Liver (tissue), 9 donors: Measurements from ENCODE around the gene NFIA. TPM values are rescaled to one million over a fixed set of nuclear protein-coding genes. Genes with fewer than 3 reads are reported as not detected.

Source experiments
- DNase-seq: peaks from one replicate; pipeline ENCODE4 v3.0.0-alpha.2; 2017; ENCODE audit warnings: low spot score
- H3K27ac ChIP-seq, 2 donors: one replicate each; pipeline ENCODE4 v1.7.0; 2013; ENCODE audit warnings: inconsistent platforms in 2 of 2, low read length in 2 of 2, control low read depth in 1 of 2, low read depth in 1 of 2, mild to moderate bottlenecking in 1 of 2
- H3K27me3 ChIP-seq, 4 donors: one replicate each; pipeline versions ENCODE4 v1.6.1 to v1.7.0; 2013; ENCODE audit warnings: low read length in 3 of 4, inconsistent platforms in 1 of 4, mild to moderate bottlenecking in 1 of 4, moderate library complexity in 1 of 4; ENCODE audit not compliant: control insufficient read depth in 4 of 4, insufficient read depth in 4 of 4
- H3K36me3 ChIP-seq, 4 donors: one replicate each; pipeline versions ENCODE4 v1.6.1 to v1.7.0; 2013; ENCODE audit warnings: low read length in 3 of 4, mild to moderate bottlenecking in 3 of 4, low read depth in 1 of 4, moderate library complexity in 1 of 4; ENCODE audit not compliant: control insufficient read depth in 4 of 4, insufficient read depth in 3 of 4
- H3K4me1 ChIP-seq, 4 donors: one replicate each; pipeline versions ENCODE4 v1.6.1 to v1.7.0; 2013; ENCODE audit warnings: low read length in 3 of 4, mild to moderate bottlenecking in 3 of 4, moderate library complexity in 1 of 4; ENCODE audit not compliant: control insufficient read depth in 4 of 4, insufficient read depth in 4 of 4
- H3K4me3 ChIP-seq, 3 donors: one replicate each; pipeline versions ENCODE4 v1.6.1 to v1.7.0; 2013; ENCODE audit warnings: low read length in 3 of 3, control low read depth in 1 of 3, low read depth in 1 of 3, mild to moderate bottlenecking in 1 of 3
- H3K9ac ChIP-seq, 2 donors: one replicate each; pipeline ENCODE4 v1.7.0; 2013; ENCODE audit warnings: low read length in 2 of 2, mild to moderate bottlenecking in 2 of 2, moderate library complexity in 2 of 2, control low read depth in 1 of 2, low read depth in 1 of 2
- H3K9me3 ChIP-seq, 4 donors: one replicate each; pipeline versions ENCODE4 v1.6.1 to v1.7.0; 2013; ENCODE audit warnings: low read length in 3 of 4; ENCODE audit not compliant: control insufficient read depth in 4 of 4
- ATF3 ChIP-seq: IDR thresholded peaks from 2 replicates; pipeline ENCODE4 v1.6.1; 2016; ENCODE audit warnings: antibody characterized with exemption
- CTCF ChIP-seq: fragments of 150-350 bp; IDR thresholded peaks from 2 replicates; pipeline ENCODE4 v1.5.1; 2017; ENCODE audit warnings: improper control_type of control experiment, low read depth, low read length; ENCODE audit not compliant: missing input control
- EGR1 ChIP-seq, 2 donors: IDR thresholded peaks; 2 replicates each; pipeline ENCODE4 v1.6.1; 2016 to 2018; ENCODE audit warnings: antibody characterized with exemption in 2 of 2, low read depth in 2 of 2
- FOXA1 ChIP-seq: IDR thresholded peaks from 2 replicates; pipeline ENCODE4 v1.6.1; 2016; ENCODE audit warnings: antibody characterized with exemption
- FOXA2 ChIP-seq: IDR thresholded peaks from 2 replicates; pipeline ENCODE4 v1.6.1; 2016; ENCODE audit warnings: antibody characterized with exemption
- GABPA ChIP-seq, 2 donors: IDR thresholded peaks in 1 of 2; conservative IDR thresholded peaks in 1 of 2; 2 replicates each; pipeline ENCODE4 v1.6.1; 2016; ENCODE audit warnings: antibody characterized with exemption in 2 of 2, mild to moderate bottlenecking in 1 of 2, moderate library complexity in 1 of 2
- HNF4A ChIP-seq, 2 donors: conservative IDR thresholded peaks; 2 replicates each; pipeline ENCODE4 v1.6.1; 2016; ENCODE audit warnings: antibody characterized with exemption in 2 of 2, mild to moderate bottlenecking in 2 of 2
- HNF4G ChIP-seq: IDR thresholded peaks from 2 replicates; pipeline ENCODE4 v1.6.1; 2016; ENCODE audit warnings: antibody characterized with exemption
- JUND ChIP-seq, 2 donors: IDR thresholded peaks; 2 replicates each; pipeline ENCODE4 v1.6.1; 2016; ENCODE audit warnings: antibody characterized with exemption in 2 of 2
- MAX ChIP-seq: IDR thresholded peaks from 2 replicates; pipeline ENCODE4 v1.6.1; 2016; ENCODE audit warnings: antibody characterized with exemption
- NR2F2 ChIP-seq: IDR thresholded peaks from 2 replicates; pipeline ENCODE4 v1.6.1; 2016; ENCODE audit warnings: antibody characterized with exemption
- RAD21 ChIP-seq, 2 donors: IDR thresholded peaks; 2 replicates each; pipeline ENCODE4 v1.6.1; 2016; ENCODE audit warnings: antibody characterized with exemption in 2 of 2, mild to moderate bottlenecking in 2 of 2
- REST ChIP-seq: IDR thresholded peaks from 2 replicates; pipeline ENCODE4 v1.6.1; 2016; ENCODE audit warnings: antibody characterized with exemption, mild to moderate bottlenecking
- RXRA ChIP-seq, 2 donors: IDR thresholded peaks; 2 replicates each; pipeline ENCODE4 v1.6.1; 2017 to 2018; ENCODE audit warnings: antibody characterized with exemption in 2 of 2, mild to moderate bottlenecking in 1 of 2
- SP1 ChIP-seq: IDR thresholded peaks from 2 replicates; pipeline ENCODE4 v1.6.1; 2018; ENCODE audit warnings: antibody characterized with exemption, mild to moderate bottlenecking
- TAF1 ChIP-seq: conservative IDR thresholded peaks from 2 replicates; pipeline ENCODE4 v1.6.1; 2016; ENCODE audit warnings: antibody characterized with exemption, mild to moderate bottlenecking
- YY1 ChIP-seq: IDR thresholded peaks from 2 replicates; pipeline ENCODE4 v1.6.1; 2016; ENCODE audit warnings: antibody characterized with exemption, mild to moderate bottlenecking
- WGBS: extraction: QIAGEN DNeasy Blood & Tissue Kit; methylation state at CpG from one replicate; pipeline ENCODE4 v1.1.7; 2013; 5-methylcytosine and 5-hydroxymethylcytosine counted together
- polyA plus RNA-seq, 2 donors: library from polyadenylated mRNA; stranded (reverse) in 1 of 2; unstranded in 1 of 2; fragments of 200-250 nt in 1 of 2; fragments of >200 nt in 1 of 2; fragmentation: Nextera tagmentation in 1 of 2; extraction: Ambion mirVana in 1 of 2; gene quantifications; one replicate each; pipeline versions ENCODE4 v1.2.1 to v1.2.3, GENCODE V29; 2013 to 2015
- total RNA-seq, 2 donors: library from RNA; depleted of rRNA; stranded (reverse); fragments of >200 nt; gene quantifications; one replicate each; pipeline ENCODE4 v1.2.3, GENCODE V29; 2014
- TF ChIP-seq, protein P1 (sequence below): IDR thresholded peaks from 2 replicates; pipeline ENCODE4 v1.6.1; 2016; ENCODE audit warnings: antibody characterized with exemption
- donor health status: healthy.
- donor health status: healthy.
- donor health status: healthy.
- donor health status: healthy.
- donor health status: healthy.

NFIA gene
- total and polyA plus RNA-seq, 4 donors = 6.8 to 53.7 (median 22.2) TPM

GRCh38 chr1:61406467-61406866 is 324.1 kb downstream of the NFIA start:
- H3K4me1 ChIP-seq = no peaks in the 10 kb centered on the region
- no peak for DNase-seq
- H3K27ac ChIP-seq = no peak overlapping the region
- TF ChIP-seq REST (no peak), ATF3 (no peak), RAD21 (IDR thresholded peaks at IDR 0.05) (no peak), HNF4G (no peak), HNF4A (conservative IDR thresholded peaks at IDR 0.05) (no peak), EGR1 (IDR thresholded peaks at IDR 0.05; ENCODE audit: low read depth in 2 of 2) (no peak), GABPA (IDR thresholded peaks at IDR 0.05 in 1 of 2, conservative IDR thresholded peaks at IDR 0.05 in 1 of 2) (no peak)
- H3K9me3 ChIP-seq = no peaks in the 10 kb centered on the region
- peaks cover 9 to 47% (median 41%) of the 10 kb centered on the region in 4 donors for H3K36me3 ChIP-seq
- H3K4me3 ChIP-seq = no peak overlapping the region
- H3K9ac ChIP-seq = no peak overlapping the region
- no peaks in the 10 kb centered on the region for H3K27me3 ChIP-seq
- WGBS = 98% methylated on average over 10 of the region's 10 CpGs

DNA sequence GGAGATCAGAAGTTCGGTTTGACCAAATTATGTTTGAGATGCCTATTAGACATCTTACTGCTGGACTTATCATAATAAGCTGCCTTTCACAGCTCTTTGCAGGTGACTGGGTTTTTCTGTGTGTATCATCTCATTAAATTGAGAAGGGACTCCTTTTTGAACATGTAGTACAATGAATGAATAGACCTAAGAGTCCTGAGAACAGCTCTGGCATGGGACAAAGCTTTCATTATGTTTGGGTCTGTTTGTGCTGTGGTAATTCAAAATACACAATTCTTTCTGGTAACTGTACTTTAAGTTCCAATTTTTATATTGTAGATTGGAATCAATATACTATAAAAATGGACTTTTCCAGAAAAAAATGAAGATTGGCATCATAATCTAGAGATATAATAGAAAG is 330.2 kb downstream of the NFIA start:
- no peaks in the 10 kb centered on the region for H3K4me1 ChIP-seq
- H3K27ac ChIP-seq = no peak overlapping the region
- no peak overlapping the region for H3K9ac ChIP-seq
- peaks cover 3 to 39% (median 39%) of the 10 kb centered on the region in 4 donors for H3K36me3 ChIP-seq
- no peak for TF ChIP-seq REST
- no peak for TF ChIP-seq GABPA (IDR thresholded peaks at IDR 0.05 in 1 of 2, conservative IDR thresholded peaks at IDR 0.05 in 1 of 2)
- no peak for TF ChIP-seq FOXA2
- TF ChIP-seq HNF4G = no peak
- TF ChIP-seq HNF4A (conservative IDR thresholded peaks at IDR 0.05) = no peak
- TF ChIP-seq NR2F2 = no peak
- no peak for TF ChIP-seq SP1
- TF ChIP-seq TAF1 = no peak
- TF ChIP-seq ATF3 = no peak
- no peak for TF ChIP-seq RAD21 (IDR thresholded peaks at IDR 0.05)
- no peak for TF ChIP-seq RXRA (IDR thresholded peaks at IDR 0.05)
- TF ChIP-seq YY1 = no peak
- TF ChIP-seq, protein P1, sequence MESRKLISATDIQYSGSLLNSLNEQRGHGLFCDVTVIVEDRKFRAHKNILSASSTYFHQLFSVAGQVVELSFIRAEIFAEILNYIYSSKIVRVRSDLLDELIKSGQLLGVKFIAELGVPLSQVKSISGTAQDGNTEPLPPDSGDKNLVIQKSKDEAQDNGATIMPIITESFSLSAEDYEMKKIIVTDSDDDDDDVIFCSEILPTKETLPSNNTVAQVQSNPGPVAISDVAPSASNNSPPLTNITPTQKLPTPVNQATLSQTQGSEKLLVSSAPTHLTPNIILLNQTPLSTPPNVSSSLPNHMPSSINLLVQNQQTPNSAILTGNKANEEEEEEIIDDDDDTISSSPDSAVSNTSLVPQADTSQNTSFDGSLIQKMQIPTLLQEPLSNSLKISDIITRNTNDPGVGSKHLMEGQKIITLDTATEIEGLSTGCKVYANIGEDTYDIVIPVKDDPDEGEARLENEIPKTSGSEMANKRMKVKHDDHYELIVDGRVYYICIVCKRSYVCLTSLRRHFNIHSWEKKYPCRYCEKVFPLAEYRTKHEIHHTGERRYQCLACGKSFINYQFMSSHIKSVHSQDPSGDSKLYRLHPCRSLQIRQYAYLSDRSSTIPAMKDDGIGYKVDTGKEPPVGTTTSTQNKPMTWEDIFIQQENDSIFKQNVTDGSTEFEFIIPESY = no peak
- no peak for TF ChIP-seq EGR1 (IDR thresholded peaks at IDR 0.05; ENCODE audit: low read depth in 2 of 2)
- no peak for TF ChIP-seq CTCF
- no peak for TF ChIP-seq MAX
- no peak for TF ChIP-seq JUND (IDR thresholded peaks at IDR 0.05)
- TF ChIP-seq FOXA1 = no peak
- H3K9me3 ChIP-seq = no peaks in the 10 kb centered on the region
- no peak overlapping the region for H3K4me3 ChIP-seq
- WGBS = 94% methylated on average over 1 of the region's 1 CpG
- no peaks in the 10 kb centered on the region for H3K27me3 ChIP-seq
- DNase-seq = no peak
